SU-DHL-6 (cell line): ENCODE data around the gene SPTLC2.
A peak's percentile ranks its signal among the peaks of the same experiment; 100 is the strongest.
"Not testable (repeated sequence)": the region's sequence is repeated elsewhere in the genome, so short reads cannot be mapped to it uniquely, and the experiment has no call there.

Source experiments
- H2AFZ ChIP-seq: fragments of 200-600 bp; sonication (generic); 2 replicates; pipeline ENCODE4 v1.6.1; 2014; ENCODE audit warnings: low read depth, mild to moderate bottlenecking, moderate library complexity, mixed read lengths, antibody characterized with exemption, low read length; ENCODE audit not compliant: severe bottlenecking
- H3F3A ChIP-seq: fragments of 200-600 bp; shearing (Covaris generic); 2 replicates; pipeline ENCODE4 v1.6.0; 2016; ENCODE audit warnings: antibody characterized with exemption, mild to moderate bottlenecking; ENCODE audit not compliant: insufficient read depth
- H3K27ac ChIP-seq: fragments of 200-600 bp; sonication (generic); 2 replicates; pipeline ENCODE4 v1.5.1; 2016; ENCODE audit warnings: low read depth, mild to moderate bottlenecking, low read length, moderate library complexity, mixed read lengths
- H3K27me3 ChIP-seq: fragments of 200-600 bp; sonication (generic), shearing (Covaris generic); 2 replicates; pipeline ENCODE4 v1.6.0; 2014; ENCODE audit warnings: mild to moderate bottlenecking, low read length
- H3K36me3 ChIP-seq: fragments of 200-600 bp; sonication (generic); 2 replicates; pipeline ENCODE4 v1.6.1; 2014; ENCODE audit warnings: mild to moderate bottlenecking, low read length, mixed read lengths
- H3K4me2 ChIP-seq: fragments of 300-600, 200-600 bp; shearing (Covaris generic), sonication (generic); 2 replicates; pipeline ENCODE4 v1.6.0; 2014; ENCODE audit warnings: low read length, low read depth, mild to moderate bottlenecking; ENCODE audit not compliant: poor library complexity, severe bottlenecking
- H3K4me3 ChIP-seq: fragments of 200-600 bp; sonication (generic); 2 replicates; pipeline ENCODE4 v1.5.1; 2014; ENCODE audit warnings: antibody characterized with exemption, low read length, mild to moderate bottlenecking, mixed read lengths; ENCODE audit not compliant: insufficient read depth, poor library complexity, severe bottlenecking
- H3K79me2 ChIP-seq: fragments of 200-600 bp; sonication (generic); 2 replicates; pipeline ENCODE4 v1.6.1; 2014; ENCODE audit warnings: mild to moderate bottlenecking, low read length, moderate library complexity; ENCODE audit not compliant: insufficient read depth
- H3K9ac ChIP-seq: fragments of 200-600 bp; sonication (generic); 2 replicates; pipeline ENCODE4 v1.7.0; 2014; ENCODE audit warnings: mild to moderate bottlenecking, low read length
- H3K9me2 ChIP-seq: fragments of 200-600 bp; sonication (generic); replicated peaks from 2 replicates; pipeline ENCODE4 v1.6.1; 2014; ENCODE audit warnings: low read length; ENCODE audit not compliant: insufficient read depth
- H3K9me3 ChIP-seq: fragments of 200-600 bp; sonication (generic); 2 replicates; pipeline ENCODE4 v1.6.1; 2014; ENCODE audit warnings: low read length, mixed read lengths; ENCODE audit not compliant: insufficient read depth
- H4K20me1 ChIP-seq: fragments of 200-600 bp; sonication (generic); 2 replicates; pipeline ENCODE4 v1.6.1; 2014; ENCODE audit warnings: low read depth, mild to moderate bottlenecking, antibody characterized with exemption, low read length, moderate library complexity, mixed read lengths
- EZH2phosphoT487 ChIP-seq: fragments of 200-600 bp; sonication (generic), shearing (Covaris generic); conservative IDR thresholded peaks from 2 replicates; pipeline ENCODE4 v1.6.1; 2018; ENCODE audit warnings: mild to moderate bottlenecking, antibody characterized with exemption, low read length, moderate library complexity, mixed read lengths
- TF ChIP-seq, protein P1 (sequence below): fragments of 200-600 bp; sonication (generic); IDR thresholded peaks from one replicate; pipeline ENCODE4 v1.5.1; 2017; ENCODE audit warnings: antibody characterized with exemption, mild to moderate bottlenecking, low read length, moderate library complexity; ENCODE audit not compliant: insufficient read depth, poor library complexity, severe bottlenecking

The SPTLC2 gene

DNA sequence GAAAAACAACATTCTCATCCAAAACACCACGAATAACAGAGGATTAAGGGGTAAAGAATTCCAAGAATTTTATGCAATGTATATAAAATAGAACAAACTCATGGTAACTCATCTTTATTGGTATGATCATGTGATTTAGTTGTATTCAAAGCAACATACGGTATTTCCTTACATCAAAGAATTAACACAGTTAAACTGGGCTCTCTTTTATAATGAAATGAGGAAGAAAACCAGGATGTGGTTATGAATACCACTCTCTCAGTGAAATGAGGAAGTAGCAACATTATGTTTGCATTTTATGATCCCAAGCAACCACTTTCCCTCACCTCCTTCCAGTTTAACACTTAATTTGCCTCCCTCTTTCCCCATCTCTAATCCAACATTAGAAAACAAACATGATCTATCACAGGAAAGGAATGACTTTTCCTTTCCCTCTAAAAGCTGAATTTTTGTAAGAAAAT is 22.9 kb downstream of the SPTLC2 start:
- Histone ChIP-seq H4K20me1 (no peaks in the 10 kb centered on the region), H2AFZ (no peak overlapping the region), H3K9me2 (no peaks in the 10 kb centered on the region), H3K9ac (peak overlapping the region; percentile 25), H3F3A (peaks cover 35% of the 10 kb centered on the region), H3K9me3 (no peaks in the 10 kb centered on the region), H3K27me3 (no peaks in the 10 kb centered on the region), H3K36me3 (peaks cover 13% of the 10 kb centered on the region), H3K4me3 (peak overlapping the region; percentile 27), H3K79me2 (peaks cover 38% of the 10 kb centered on the region), H3K27ac (peak overlapping the region; percentile 90), H3K4me2 (peak overlapping the region; percentile 78)
- no peak for TF ChIP-seq EZH2phosphoT487
- TF ChIP-seq, protein P1, sequence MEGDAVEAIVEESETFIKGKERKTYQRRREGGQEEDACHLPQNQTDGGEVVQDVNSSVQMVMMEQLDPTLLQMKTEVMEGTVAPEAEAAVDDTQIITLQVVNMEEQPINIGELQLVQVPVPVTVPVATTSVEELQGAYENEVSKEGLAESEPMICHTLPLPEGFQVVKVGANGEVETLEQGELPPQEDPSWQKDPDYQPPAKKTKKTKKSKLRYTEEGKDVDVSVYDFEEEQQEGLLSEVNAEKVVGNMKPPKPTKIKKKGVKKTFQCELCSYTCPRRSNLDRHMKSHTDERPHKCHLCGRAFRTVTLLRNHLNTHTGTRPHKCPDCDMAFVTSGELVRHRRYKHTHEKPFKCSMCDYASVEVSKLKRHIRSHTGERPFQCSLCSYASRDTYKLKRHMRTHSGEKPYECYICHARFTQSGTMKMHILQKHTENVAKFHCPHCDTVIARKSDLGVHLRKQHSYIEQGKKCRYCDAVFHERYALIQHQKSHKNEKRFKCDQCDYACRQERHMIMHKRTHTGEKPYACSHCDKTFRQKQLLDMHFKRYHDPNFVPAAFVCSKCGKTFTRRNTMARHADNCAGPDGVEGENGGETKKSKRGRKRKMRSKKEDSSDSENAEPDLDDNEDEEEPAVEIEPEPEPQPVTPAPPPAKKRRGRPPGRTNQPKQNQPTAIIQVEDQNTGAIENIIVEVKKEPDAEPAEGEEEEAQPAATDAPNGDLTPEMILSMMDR, result no peak

DNA sequence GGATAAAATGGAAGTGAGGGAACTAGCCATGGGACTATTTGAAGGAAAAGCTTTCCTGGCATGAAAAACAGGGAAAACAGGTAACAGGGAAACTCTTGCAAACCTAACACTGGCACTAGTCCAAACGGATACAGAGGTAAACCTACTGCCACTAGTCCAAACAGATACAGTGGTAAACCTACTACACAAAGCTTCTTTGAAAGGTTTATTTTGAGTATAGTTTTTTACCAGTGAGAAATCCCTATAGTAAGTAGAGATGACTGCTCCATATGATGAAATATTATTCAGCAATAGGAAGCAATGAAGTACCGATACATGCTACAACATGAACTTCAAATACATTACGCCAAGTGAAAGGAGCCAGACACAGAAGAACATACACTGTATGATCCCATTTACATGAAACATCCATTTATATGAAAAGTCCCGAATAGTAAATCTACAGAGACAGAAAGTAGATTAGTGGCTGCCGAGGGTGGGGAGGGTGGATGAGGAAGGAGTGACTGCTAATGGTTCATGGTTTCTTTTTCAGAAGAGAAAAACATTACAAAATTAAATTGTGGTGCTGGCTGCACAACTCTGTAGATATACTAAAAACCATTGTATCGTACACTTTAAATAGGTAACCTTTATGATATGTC is 25.5 kb downstream of the SPTLC2 start:
- Histone ChIP-seq H3K4me2 (peak overlapping the region; percentile 56), H3K27ac (peak overlapping the region; percentile 75), H3K36me3 (peaks cover 5% of the 10 kb centered on the region; the same call in 1 of the 2 replicates), H2AFZ (no peak overlapping the region), H3F3A (peaks cover 47% of the 10 kb centered on the region), H4K20me1 (no peaks in the 10 kb centered on the region), H3K9me3 (no peaks in the 10 kb centered on the region), H3K9ac (peak overlapping the region; percentile 17; the same call in 1 of the 2 replicates), H3K9me2 (no peaks in the 10 kb centered on the region), H3K4me3 (no peak overlapping the region), H3K27me3 (no peaks in the 10 kb centered on the region), H3K79me2 (peaks cover 46% of the 10 kb centered on the region)
- TF ChIP-seq, protein P1, result no peak
- no peak for TF ChIP-seq EZH2phosphoT487

DNA sequence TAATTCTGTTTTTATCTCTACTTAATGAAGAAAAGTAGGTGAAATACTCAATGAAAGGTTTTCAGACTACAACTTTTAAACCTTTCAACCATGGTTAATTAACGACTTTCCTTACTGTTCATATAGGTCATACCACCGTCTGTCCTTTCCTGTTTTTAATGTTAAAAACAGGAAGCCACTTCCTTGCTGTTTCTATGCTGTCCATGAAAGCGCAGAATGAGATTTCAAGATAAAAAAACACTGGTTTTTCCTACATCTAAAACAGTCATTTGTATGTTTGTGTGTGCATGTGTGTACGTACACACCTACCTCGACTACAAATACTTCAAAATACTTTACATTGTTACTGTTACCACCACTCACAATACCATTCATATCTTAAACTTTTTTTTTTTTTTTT is 27.3 kb downstream of the SPTLC2 start:
- H3K27me3 ChIP-seq, result no peaks in the 10 kb centered on the region
- H3K36me3 ChIP-seq, result no peaks in the 10 kb centered on the region
- peak overlapping the region; percentile 62 for H3K4me2 ChIP-seq
- H3K9me2 ChIP-seq, result no peaks in the 10 kb centered on the region
- no peaks in the 10 kb centered on the region for H4K20me1 ChIP-seq
- peaks cover 29% of the 10 kb centered on the region for H3F3A ChIP-seq
- peaks cover 64% of the 10 kb centered on the region for H3K79me2 ChIP-seq
- no peak overlapping the region for H3K4me3 ChIP-seq
- no peak overlapping the region for H2AFZ ChIP-seq
- TF ChIP-seq, protein P1, result no peak
- TF ChIP-seq EZH2phosphoT487, result no peak
- peak overlapping the region; percentile 84 for H3K27ac ChIP-seq
- no peaks in the 10 kb centered on the region for H3K9me3 ChIP-seq
- no peak overlapping the region for H3K9ac ChIP-seq

DNA sequence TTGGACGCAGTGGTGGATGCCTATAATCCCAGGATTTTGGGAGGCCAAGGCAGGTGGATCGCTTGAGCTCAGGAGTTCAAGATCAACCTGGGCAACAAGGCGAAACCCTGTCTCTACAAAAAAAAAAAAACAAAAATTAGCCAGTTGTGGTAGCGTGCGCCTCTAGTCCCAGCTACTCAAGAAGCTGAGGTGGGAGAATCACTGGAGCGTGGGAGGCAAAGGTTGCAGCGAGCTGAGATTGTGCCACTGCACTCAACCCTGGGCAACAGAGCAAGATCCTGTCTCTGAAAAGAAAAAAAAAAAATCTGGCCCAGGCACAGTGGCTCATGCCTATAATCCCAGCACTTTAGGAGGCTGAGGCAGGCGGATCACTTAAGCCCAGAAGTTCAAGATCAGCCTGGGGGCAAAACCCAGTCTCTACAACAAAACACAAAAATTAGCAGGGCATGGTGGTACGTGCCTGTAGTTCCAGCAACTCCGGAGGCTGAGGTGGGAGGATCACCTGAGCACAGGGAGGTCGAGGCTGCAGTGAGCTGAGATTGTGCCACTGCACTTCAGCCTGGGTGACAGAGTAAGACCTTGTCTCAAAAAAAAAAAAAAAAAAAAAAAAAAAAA is 27.9 kb downstream of the SPTLC2 start:
- Histone ChIP-seq H3F3A (peaks cover 23% of the 10 kb centered on the region), H3K9ac (peak overlapping the region; percentile 24; the same call in 1 of the 2 replicates), H3K4me3 (peak overlapping the region; percentile 20), H3K27ac (peak overlapping the region; percentile 84), H3K79me2 (peaks cover 70% of the 10 kb centered on the region), H3K4me2 (peak overlapping the region; percentile 62)
- not testable (repeated sequence) for H3K27me3 ChIP-seq, H3K9me2 ChIP-seq, H2AFZ ChIP-seq, H3K36me3 ChIP-seq, H3K9me3 ChIP-seq, H4K20me1 ChIP-seq
